SKM-1 (cell line): Measurements from ENCODE around the gene SYNE2.
"Not testable (repeated sequence)": the region's sequence is repeated elsewhere in the genome, so short reads cannot be mapped to it uniquely, and the experiment has no call there.

Experiments used
- DNase-seq: peaks from one replicate; lab custom pipeline; 2025; ENCODE audit not compliant: unreplicated experiment; lab: John Stamatoyannopoulos, UW

The SYNE2 gene

GRCh38 chr14:64186231-64187129 is 333.7 kb downstream of the SYNE2 start:
- DNase-seq: no peak

- no peak for DNase-seq
Measured at GRCh38 chr14:64187331-64187730, 334.5 kb downstream of the SYNE2 start.

- DNase-seq: no peak
Measured at GRCh38 chr14:64190974-64191502, 338.2 kb downstream of the SYNE2 start.

GRCh38 chr14:64191756-64192155 is 339.0 kb downstream of the SYNE2 start:
- DNase-seq: no peak

- no peak for DNase-seq
Measured at GRCh38 chr14:64193821-64194220, 341.0 kb downstream of the SYNE2 start.

GRCh38 chr14:64194404-64194803 is 341.6 kb downstream of the SYNE2 start:
- no peak for DNase-seq

GRCh38 chr14:64195199-64195598 is 342.4 kb downstream of the SYNE2 start:
- DNase-seq: no peak

GRCh38 chr14:64196056-64196455 is 343.3 kb downstream of the SYNE2 start:
- DNase-seq: no peak

- DNase-seq: no peak
Measured at GRCh38 chr14:64196814-64197411, 344.1 kb downstream of the SYNE2 start.

- DNase-seq: no peak
Measured at GRCh38 chr14:64197996-64198395, 345.2 kb downstream of the SYNE2 start.

GRCh38 chr14:64198486-64198885 is 345.7 kb downstream of the SYNE2 start:
- no peak for DNase-seq

GRCh38 chr14:64200170-64200569 is 347.4 kb downstream of the SYNE2 start:
- DNase-seq: no peak

GRCh38 chr14:64201296-64201695 is 348.5 kb downstream of the SYNE2 start:
- DNase-seq: no peak

GRCh38 chr14:64201921-64202545 is 349.2 kb downstream of the SYNE2 start:
- no peak for DNase-seq

GRCh38 chr14:64202716-64203115 is 349.9 kb downstream of the SYNE2 start:
- DNase-seq: no peak

- no peak for DNase-seq
Measured at GRCh38 chr14:64203366-64204006, 350.7 kb downstream of the SYNE2 start.

GRCh38 chr14:64208261-64208660 is 355.5 kb downstream of the SYNE2 start:
- DNase-seq: no peak

- DNase-seq: no peak
Measured at GRCh38 chr14:64208981-64209380, 356.2 kb downstream of the SYNE2 start.

- DNase-seq: no peak
Measured at GRCh38 chr14:64209444-64210131, 356.8 kb downstream of the SYNE2 start.

- DNase-seq: no peak
Measured at GRCh38 chr14:64210216-64210615, 357.4 kb downstream of the SYNE2 start.

- DNase-seq: not testable (repeated sequence)
Measured at GRCh38 chr14:64210912-64211311, 358.1 kb downstream of the SYNE2 start.
